SIG-M5 treated with dmso at 0.1 percent for 504 hours (cell line): ENCODE data around the gene HYI.
"Not testable (repeated sequence)": the region's sequence is repeated elsewhere in the genome, so short reads cannot be mapped to it uniquely, and the experiment has no call there.

Experiments used
- DNase-seq: peaks from one replicate; lab custom pipeline; 2025; ENCODE audit not compliant: unreplicated experiment; lab: John Stamatoyannopoulos, UW

The HYI gene

DNA sequence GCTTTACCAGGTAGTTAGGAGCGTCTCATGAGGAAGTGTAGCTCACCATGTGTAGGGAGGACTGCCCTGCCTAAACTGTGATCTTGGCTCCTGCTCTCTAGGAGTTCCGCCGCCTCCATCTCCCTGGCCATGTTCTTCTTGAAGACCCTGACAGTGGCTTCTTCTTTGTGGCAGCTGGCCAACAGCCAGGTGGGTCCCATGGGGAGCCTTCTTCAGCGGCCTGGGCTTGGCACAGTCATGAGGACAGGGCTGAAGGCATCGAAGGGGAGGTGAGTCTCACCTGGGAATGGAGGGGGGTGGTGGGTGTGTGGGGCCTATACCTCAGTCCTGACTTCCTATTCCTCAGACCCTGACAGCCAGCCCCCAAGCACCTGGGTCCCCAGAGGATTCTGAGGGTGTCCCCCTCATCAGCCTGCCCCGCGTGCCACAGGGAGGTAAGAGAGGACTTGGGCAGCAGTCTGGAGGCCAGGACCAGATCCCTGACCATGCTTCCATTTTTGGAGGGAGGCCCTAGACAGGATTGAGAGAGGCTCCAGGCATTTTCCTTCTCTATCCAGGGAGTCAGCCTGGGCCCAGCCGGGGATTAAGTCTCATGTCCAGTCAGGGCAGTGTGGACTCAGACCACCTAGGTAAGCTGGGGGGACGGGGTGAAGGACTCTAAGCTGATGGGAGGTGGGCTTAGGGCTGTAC is 21.4 kb downstream of the HYI start:
- no peak for DNase-seq

GRCh38 chr1:43431676-43432075 is 22.1 kb downstream of the HYI start:
- no peak for DNase-seq

- DNase-seq, result no peak
Measured at GRCh38 chr1:43430831-43431230, 22.9 kb downstream of the HYI start.

DNA sequence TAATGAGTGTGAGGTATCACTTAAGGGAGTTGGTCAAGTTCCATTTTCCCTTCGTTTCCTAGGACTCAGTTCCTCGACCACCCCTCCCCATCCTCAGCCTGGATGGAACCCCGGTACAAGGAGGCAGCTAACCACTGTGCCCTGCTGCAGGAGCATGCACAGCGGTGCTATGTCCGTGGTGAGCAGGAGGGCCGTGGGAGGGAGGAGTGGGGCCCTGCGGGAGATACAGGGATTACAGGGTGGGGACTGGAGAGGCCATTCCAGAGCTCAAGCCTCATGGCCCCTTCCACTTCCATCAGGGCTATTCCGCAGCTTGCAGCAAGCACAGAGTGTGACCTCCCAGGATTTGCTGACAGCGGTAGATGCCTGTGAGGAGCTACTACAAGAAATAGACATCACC is 25.8 kb downstream of the HYI start:
- no peak for DNase-seq

DNA sequence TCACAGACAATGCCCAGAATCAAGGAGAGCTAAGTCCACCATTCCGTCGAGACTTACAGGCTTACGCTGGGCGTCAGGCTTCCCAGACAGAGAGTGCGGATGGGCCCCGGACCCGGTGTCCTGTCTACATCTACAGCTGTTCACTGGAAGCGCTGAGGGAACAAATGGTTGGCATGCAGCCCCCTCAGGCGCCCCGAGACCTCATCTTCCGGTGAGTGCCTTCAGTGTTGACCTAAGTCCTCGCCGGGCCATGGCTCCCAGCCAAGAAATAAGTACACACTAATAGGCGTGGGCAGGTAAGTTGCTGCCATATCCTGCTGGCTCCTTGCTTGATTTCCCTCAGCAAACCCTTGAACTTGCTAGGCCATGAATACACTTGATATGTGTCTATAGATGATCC is 26.2 kb downstream of the HYI start:
- DNase-seq, result no peak

DNA sequence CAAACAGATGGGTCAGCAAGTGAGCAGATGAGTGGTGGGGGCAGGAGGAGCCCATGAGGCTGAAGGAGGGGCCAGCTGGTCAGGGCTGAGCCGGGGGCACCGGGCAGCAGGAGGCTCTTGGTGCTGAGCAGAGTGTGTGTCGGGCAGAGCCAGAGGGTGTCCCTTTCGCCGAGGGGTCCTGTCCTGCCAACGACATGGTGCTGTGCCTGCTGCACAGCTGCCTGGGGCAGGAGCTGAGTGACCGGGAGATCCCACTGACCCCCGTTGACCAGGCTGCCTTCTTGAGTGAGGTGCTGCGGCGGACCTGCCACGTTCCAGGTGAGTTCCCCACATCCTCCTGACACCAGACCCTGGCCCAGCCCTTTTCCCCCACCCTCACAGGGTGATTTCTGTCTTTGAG is 27.5 kb downstream of the HYI start:
- no peak for DNase-seq

DNA sequence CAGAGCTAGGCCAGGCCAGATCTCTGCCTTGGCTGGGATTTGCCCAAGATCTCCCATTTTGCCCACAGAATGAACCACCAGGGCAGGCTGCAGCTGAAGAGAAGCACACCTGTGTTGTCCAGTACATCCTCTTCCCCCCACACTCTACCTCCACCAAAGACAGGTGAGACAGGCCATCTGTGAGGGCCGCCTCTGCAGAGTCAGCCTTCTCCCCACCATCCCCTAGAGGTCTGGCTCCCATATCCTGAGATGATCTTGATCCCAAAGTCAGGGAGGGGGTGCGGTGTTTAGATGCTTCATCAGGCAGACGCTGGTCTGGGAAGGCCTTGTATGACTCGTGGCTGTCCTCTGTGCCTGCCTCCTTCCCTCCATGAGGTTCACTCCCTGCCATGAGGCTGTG is 28.7 kb downstream of the HYI start:
- no peak for DNase-seq

DNA sequence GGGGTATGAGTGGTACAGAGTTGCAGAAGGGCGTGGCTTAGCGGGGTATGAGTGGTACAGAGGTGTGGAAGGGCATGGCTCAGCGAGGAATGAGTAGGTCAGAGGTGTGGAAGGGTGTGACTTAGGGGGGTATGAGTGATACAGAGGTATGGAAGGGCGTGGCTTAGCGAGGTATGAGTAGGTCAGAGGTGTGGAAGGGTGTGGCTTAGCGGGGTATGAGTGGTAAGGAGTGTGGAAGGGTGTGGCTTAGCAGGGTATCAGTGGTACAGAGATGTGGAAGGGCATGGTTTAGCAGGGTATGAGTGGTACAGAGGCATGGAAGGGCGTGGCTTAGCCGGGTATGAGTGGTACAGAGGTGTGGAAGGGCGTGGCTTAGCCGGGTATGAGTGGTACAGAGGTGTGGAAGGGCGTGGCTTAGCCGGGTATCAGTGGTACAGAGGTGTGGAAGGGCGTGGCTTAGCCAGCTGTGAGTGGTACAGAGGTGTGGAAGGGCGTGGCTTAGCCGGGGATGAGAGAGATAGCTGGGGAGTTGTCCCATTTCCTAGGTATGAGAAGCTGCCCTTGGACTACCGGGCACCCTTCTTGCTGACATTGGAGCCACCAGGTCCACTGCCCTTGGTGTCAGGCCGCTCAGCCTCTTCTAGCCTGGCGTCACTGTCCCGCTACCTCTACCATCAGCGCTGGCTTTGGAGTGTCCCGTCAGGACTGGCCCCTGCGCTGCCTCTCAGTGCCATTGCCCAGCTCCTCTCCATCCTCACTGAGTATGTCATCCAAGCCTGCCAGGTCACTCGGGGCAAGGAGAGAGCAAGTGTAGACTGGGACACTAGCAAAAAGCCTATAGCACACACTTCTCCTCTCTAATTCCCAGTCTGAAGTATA is 29.8 kb downstream of the HYI start:
- DNase-seq, result no peak

- no peak for DNase-seq
Measured at GRCh38 chr1:43422995-43423671, 30.6 kb downstream of the HYI start.

DNA sequence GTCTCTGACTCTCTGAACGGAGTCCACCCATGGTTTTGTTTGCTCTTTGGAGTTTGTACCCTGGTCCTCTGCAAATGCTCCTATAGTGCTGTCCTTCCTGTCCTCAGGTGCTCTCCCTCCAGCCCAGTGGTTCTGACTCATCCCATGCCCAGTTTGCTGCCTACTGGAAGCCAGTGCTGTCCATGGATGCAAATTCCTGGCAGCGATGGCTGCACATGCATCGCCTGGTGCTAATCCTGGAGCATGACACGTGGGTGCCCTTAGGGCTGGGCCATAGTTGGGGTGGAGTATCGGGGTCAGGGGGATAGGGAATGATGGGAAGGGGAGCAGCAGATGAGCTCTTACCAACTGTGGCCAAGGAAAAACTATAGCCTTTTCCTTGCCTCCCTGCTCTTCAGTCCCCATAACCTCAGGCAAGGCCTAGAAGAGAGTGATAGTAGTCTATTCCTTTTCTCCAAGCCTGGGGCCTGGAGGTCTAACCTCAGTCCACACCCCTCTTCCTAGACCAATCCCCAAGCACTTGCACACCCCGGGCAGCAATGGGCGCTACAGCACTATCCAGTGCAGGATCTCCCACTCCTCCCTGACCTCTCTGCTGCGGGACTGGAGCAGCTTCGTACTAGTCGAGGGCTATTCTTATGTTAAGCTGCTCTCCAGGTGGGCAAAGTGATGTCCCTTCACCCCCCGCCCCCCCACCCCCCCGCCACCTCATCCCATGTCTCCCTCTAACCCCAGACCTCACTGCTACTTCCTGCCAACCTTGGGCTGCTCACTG is 31.6 kb downstream of the HYI start:
- no peak for DNase-seq

DNA sequence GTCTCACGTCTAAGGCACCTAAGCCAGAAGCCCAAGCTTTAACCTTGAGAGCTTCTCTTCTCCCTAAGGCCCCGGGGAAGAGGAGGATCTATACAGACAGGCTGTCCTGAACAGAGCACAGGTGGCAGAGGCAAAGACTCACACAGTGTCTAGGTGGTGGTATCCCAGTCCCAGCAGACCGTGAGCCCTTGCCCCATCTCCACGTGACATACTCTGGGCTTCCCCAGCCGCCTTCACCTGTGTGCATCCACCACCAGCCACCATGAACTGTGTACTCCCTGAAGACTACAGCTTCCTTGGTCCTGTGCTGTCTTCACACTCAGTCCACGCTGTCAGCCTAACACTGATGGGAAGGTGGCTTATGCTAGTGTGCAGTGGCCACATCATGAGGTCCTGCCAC is 32.3 kb downstream of the HYI start:
- no peak for DNase-seq

DNA sequence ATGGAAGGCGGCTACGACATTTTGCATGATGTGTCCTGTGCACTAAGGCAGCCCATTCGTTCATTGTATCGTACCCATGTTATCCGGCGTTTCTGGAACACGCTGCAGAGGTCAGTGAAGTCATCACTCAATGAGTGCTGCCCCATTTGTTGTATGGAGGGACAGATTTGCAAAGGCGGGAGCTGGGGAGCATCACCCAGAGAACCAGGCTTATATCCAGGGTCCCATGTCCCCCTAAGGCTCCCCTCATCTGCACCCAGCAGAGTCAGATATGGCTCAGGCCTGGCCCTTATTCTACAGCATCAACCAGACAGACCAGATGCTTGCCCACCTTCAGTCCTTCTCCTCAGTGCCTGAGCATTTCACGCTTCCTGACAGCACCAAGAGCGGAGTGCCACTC is 32.9 kb downstream of the HYI start:
- DNase-seq, result no peak

GRCh38 chr1:43419627-43420425 is 33.9 kb downstream of the HYI start:
- no peak for DNase-seq

- DNase-seq, result no peak
Measured at GRCh38 chr1:43418858-43419257, 34.9 kb downstream of the HYI start.

DNA sequence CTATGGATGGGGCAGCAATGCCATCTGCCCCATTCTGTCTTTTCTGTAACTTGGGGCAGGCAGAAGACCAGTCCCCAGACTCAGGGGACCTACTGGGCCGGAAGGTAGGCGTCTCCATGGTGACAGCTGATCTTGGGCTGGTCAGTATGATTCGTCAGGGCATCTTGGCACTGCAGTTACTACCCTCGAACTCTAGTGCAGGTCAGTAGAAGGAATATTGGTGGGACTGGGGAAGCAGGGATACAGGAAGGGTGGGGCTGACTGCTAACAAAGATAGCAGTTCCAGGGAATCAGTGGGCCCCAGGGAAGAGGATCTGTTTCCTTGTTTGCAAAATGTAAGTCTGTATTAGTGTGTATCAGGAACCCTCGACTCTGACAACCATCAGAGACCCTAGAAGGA is 37.8 kb downstream of the HYI start:
- no peak for DNase-seq

GRCh38 chr1:43414634-43415223 is 39.0 kb downstream of the HYI start:
- DNase-seq, result peak; percentile 52

- DNase-seq, result not testable (repeated sequence)
Measured at GRCh38 chr1:43413426-43413825, 40.3 kb downstream of the HYI start.

GRCh38 chr1:43410571-43410970 is 43.2 kb downstream of the HYI start:
- no peak for DNase-seq

GRCh38 chr1:43405876-43406234 is 47.9 kb downstream of the HYI start:
- DNase-seq, result no peak

DNA sequence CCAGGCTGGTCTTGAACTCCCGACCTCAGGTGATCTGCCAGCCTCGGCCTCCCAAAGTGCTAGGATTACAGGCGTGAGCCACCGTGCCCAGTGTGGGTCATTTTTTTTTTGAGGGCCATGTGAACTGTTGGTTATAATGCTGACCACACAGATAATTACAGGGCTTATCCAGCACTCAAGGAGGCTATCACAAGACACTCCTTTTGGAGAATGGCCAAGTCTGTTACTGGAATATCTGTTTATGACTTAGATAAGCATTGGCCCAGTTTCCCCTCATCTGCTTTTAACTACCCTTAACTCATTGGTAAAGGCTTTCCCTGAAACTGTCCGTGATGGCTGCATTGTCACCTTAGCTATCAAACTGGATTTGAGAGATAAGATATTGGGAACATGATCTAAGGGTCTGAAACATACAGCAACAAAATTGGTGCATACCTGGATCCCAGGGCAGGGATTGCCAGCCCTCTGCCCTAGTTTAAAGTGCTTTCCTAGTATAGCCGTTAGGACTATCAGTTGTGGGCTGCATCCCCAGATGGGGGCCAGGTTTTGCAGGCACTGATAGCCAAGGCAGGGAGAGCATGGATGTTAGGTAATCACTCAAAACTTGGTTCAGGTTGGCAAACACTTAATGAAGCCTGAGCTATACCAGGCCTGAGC is 48.4 kb downstream of the HYI start:
- DNase-seq, result no peak
